B cell (primary cell): Measurements from ENCODE around the gene NFRKB.

ENCODE experiments used
- CTCF ChIP-seq: fragments of 200-600 bp; IDR thresholded peaks from one replicate; pipeline ENCODE4 v1.8.0; 2022; ENCODE audit warnings: antibody characterized with exemption, mild to moderate bottlenecking
- EZH2 ChIP-seq: IDR thresholded peaks from 2 replicates; pipeline ENCODE4 v1.6.1; 2012; ENCODE audit warnings: borderline replicate concordance, low read depth, mild to moderate bottlenecking, moderate library complexity, low read length; ENCODE audit not compliant: insufficient read depth, poor library complexity, severe bottlenecking

DNA sequence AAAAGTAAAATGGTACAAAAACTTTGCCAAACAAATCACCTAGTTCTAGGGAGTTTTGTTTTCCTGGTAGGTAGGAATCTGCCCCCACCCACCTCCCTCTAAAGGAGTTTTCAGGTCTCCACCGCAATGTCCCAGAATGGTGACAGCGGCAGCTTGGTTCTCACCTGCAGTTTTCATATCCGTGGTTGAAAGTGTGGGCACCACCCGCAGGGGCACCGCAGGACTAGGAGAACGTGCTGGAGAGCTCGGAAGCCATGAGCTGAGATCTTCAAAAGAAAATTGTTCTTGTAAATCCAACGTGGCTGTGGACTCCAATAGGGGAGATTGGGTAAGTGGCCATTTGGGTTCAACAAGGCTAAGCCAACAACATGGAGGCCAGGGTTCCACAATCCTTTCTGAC is 10.8 kb downstream of the NFRKB start:
- TF ChIP-seq CTCF (no peak), EZH2 (no peak)
